Heart left ventricle (tissue), 16 donors: Measurements from ENCODE around the gene ACSL6. TPM values are rescaled to one million over a fixed set of nuclear protein-coding genes. Genes with fewer than 3 reads are reported as not detected.

ENCODE experiments used
- ATAC-seq, 4 donors: fragments of 200-7000 bp; cut with Tn5 transposase; one replicate each; pipeline ENCODE4 v1.9.1; 2020 to 2022; ENCODE audit warnings: moderate library complexity in 4 of 4, mild to moderate bottlenecking in 3 of 4, moderate number of reproducible peaks in 1 of 4
- DNase-seq, 5 donors: peaks; one replicate each; pipeline ENCODE4 v3.0.0-alpha.2; 2020
- H3K27ac ChIP-seq, 12 donors: fragments of 200-600 bp; sonication (generic) in 4 of 12; one replicate each; pipeline versions ENCODE4 v1.5.0 to v1.8.0; 2016 to 2022; ENCODE audit warnings: mild to moderate bottlenecking in 2 of 12
- H3K27me3 ChIP-seq, 9 donors: fragments of 200-600 bp; sonication (generic) in 2 of 9; one replicate each; pipeline versions ENCODE4 v1.5.1 to v1.8.0; 2016 to 2022; ENCODE audit warnings: mild to moderate bottlenecking in 3 of 9
- H3K36me3 ChIP-seq, 9 donors: fragments of 200-600 bp; sonication (generic) in 2 of 9; one replicate each; pipeline versions ENCODE4 v1.5.0 to v1.8.0; 2018 to 2022; ENCODE audit warnings: mild to moderate bottlenecking in 2 of 9
- H3K4me1 ChIP-seq, 12 donors: fragments of 200-600 bp; sonication (generic) in 4 of 12; one replicate each; pipeline versions ENCODE4 v1.5.0 to v1.8.0; 2016 to 2022; ENCODE audit warnings: mild to moderate bottlenecking in 3 of 12
- H3K4me3 ChIP-seq, 12 donors: fragments of 200-600 bp; sonication (generic) in 4 of 12; one replicate each; pipeline versions ENCODE4 v1.5.0 to v1.8.0; 2017 to 2022; ENCODE audit warnings: mild to moderate bottlenecking in 9 of 12, moderate library complexity in 4 of 12
- H3K9me3 ChIP-seq, 12 donors: fragments of 200-600 bp; sonication (generic) in 4 of 12; one replicate each; pipeline versions ENCODE4 v1.5.0 to v1.8.0; 2016 to 2022; ENCODE audit warnings: mild to moderate bottlenecking in 1 of 12
- POLR2A ChIP-seq, 2 donors: fragments of 450-650 bp; IDR thresholded peaks; one replicate each; pipeline ENCODE4 v1.6.1; 2017; ENCODE audit warnings: antibody characterized with exemption in 2 of 2, mild to moderate bottlenecking in 2 of 2, moderate library complexity in 2 of 2
- WGBS, 4 donors: extraction: QIAGEN DNeasy Blood & Tissue Kit in 2 of 4; methylation state at CpG; one replicate each; pipeline versions ENCODE4 v1.1.5 to v1.1.7; 2013 to 2018; 5-methylcytosine and 5-hydroxymethylcytosine counted together
- intact Hi-C, 10 donors: fragments of 100-400 bp; cut with DNase I; formaldehyde crosslinking; loops; one replicate each; pipeline versions ENCODE4 v1.11.1 to v1.14.2; 2022
- polyA plus RNA-seq, 2 donors: library from polyadenylated mRNA; stranded (reverse); fragments of 200-250 nt; gene quantifications; one replicate each; pipeline ENCODE4 v1.2.3, GENCODE V29; 2013
- total RNA-seq, 9 donors: library from RNA; depleted of rRNA in 2 of 9; stranded (reverse); fragments of >200 nt in 2 of 9; fragmentation: NEBNext Ultra II Directional in 3 of 9; extraction: Animal tissue kit (Norgen Biotek cat#: 25700) in 3 of 9; gene quantifications; one replicate each; pipeline versions ENCODE4 v1.1.0 to v1.2.4, GENCODE V29; 2016 to 2023
- TF ChIP-seq, protein P1 (sequence below), 12 donors: fragments of 200-600 bp; sonication (generic) in 4 of 12; IDR thresholded peaks; one replicate each; pipeline versions ENCODE4 v1.5.0 to v1.8.0; 2018 to 2022; ENCODE audit warnings: antibody characterized with exemption in 12 of 12, mild to moderate bottlenecking in 5 of 12
- donor health status: ischemic (EF 13 %, LVEDD 7.1; RV severe dilation, severe dysfunction).
- donor health status: healthy with polysubstance abuse.
- donor health status: DM: no; HTN: yes; CAD: no.
- donor health status: DM: no; HTN: no; CAD: no.
- donor health status: ischemic (EF 25% LVEDD 6.9; RV normal size, moderate dysfunction).
- donor health status: ischemic (EF 25% LVEDD 5.7; RV mildly dilated, moderate dysfunction).
- donor health status: healthy.
- donor health status: DM: yes; HTN: yes; CAD: no.
- donor health status: ischemic (EF 35%, LVEDD 5.7; RV mildly dilated, moderate dysfunction).
- donor health status: nonischemic (EF 11% LVEDD 7.7; RV severe dilation, severe dysfunction).
- donor health status: DM: yes; HTN: yes; CAD: no.
- donor health status: PGD.
- donor health status: ischemic (EF 29% LVEDD 5.4; RV normal size, mild dysfunction).
- donor health status: nonischemic (EF 23%, LVEDD 6.1; RV moderate dilation, normal function).

Gene ACSL6
- total and polyA plus RNA-seq, 11 donors: 0.33 to 3.8 (median 2.1) TPM

DNA sequence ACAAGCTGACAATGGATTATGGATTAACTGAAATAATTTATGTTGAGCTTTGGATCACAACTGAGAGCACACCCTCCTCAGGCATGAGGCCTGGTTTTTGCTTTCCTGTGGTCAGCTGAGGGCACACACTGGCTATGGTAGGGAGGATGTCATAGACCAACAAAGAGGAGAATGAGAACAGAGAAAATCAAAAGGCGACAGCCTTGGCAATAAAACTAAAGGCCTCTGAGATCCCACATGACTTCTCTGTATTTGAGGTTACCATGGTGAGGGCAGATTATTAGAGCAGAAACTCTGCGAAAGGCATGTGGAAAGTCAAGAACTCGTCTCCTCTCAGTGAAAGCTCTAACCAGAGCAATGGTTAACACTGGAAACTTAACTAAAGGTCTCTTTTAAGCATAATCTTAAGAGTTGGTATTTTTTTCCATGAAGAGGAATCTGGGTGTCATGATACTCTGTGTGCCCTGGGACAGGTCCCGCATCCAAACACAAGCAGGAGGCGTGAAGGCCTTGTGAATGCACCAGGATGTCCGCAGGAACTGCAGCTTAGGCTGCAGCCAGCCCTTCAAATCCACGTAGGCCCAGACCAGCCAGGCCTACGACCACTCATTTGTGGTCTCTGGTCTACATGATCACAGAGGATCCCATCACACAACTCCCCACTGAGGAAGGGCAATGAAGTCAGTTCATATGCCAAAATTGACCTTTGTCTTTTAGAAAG, 53.6 kb downstream of the ACSL6 start:
- TF ChIP-seq POLR2A (IDR thresholded peaks at IDR 0.05): no peak
- TF ChIP-seq, protein P1, sequence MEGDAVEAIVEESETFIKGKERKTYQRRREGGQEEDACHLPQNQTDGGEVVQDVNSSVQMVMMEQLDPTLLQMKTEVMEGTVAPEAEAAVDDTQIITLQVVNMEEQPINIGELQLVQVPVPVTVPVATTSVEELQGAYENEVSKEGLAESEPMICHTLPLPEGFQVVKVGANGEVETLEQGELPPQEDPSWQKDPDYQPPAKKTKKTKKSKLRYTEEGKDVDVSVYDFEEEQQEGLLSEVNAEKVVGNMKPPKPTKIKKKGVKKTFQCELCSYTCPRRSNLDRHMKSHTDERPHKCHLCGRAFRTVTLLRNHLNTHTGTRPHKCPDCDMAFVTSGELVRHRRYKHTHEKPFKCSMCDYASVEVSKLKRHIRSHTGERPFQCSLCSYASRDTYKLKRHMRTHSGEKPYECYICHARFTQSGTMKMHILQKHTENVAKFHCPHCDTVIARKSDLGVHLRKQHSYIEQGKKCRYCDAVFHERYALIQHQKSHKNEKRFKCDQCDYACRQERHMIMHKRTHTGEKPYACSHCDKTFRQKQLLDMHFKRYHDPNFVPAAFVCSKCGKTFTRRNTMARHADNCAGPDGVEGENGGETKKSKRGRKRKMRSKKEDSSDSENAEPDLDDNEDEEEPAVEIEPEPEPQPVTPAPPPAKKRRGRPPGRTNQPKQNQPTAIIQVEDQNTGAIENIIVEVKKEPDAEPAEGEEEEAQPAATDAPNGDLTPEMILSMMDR (IDR thresholded peaks at IDR 0.05): no peak
- Histone ChIP-seq H3K4me3 (no peak overlapping the region), H3K9me3 (no peaks in the 10 kb centered on the region), H3K27me3 (no peaks in the 10 kb centered on the region), H3K27ac (no peak overlapping the region), H3K4me1 (no peaks in the 10 kb centered on the region), H3K36me3 (no peaks in the 10 kb centered on the region)
- 80 to 91% (median 84%) methylated on average over 8 of the region's 8 CpGs for WGBS, 4 donors
- intact Hi-C loops: no loop called here
- ATAC-seq: no peak
- no peak for DNase-seq

DNA sequence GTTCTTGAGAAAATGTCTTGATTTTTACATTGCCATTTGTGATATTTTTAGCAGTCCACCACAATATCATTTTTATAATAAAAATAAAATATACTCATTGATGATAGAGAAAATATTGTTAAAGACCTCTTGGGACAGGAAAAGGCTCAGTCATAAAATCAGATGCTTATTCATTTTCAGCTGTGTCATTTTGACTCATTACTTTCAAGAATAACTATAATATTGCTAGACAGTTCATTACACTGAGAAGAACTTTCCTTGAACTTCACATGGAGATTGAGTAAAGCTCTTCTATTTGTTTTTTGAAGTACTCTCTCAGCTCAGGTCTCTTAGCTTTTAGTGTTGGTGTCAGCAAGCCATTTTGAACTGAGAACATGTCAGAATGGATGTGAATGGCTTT, 57.5 kb downstream of the ACSL6 start:
- Histone ChIP-seq H3K36me3 (no peaks in the 10 kb centered on the region), H3K27me3 (no peaks in the 10 kb centered on the region), H3K9me3 (no peaks in the 10 kb centered on the region), H3K4me3 (no peak overlapping the region), H3K4me1 (no peaks in the 10 kb centered on the region), H3K27ac (no peak overlapping the region)
- no peak for TF ChIP-seq POLR2A (IDR thresholded peaks at IDR 0.05)
- TF ChIP-seq, protein P1 (IDR thresholded peaks at IDR 0.05): no peak
- DNase-seq: no peak
- ATAC-seq: no peak
- intact Hi-C loops: no loop called here

DNA sequence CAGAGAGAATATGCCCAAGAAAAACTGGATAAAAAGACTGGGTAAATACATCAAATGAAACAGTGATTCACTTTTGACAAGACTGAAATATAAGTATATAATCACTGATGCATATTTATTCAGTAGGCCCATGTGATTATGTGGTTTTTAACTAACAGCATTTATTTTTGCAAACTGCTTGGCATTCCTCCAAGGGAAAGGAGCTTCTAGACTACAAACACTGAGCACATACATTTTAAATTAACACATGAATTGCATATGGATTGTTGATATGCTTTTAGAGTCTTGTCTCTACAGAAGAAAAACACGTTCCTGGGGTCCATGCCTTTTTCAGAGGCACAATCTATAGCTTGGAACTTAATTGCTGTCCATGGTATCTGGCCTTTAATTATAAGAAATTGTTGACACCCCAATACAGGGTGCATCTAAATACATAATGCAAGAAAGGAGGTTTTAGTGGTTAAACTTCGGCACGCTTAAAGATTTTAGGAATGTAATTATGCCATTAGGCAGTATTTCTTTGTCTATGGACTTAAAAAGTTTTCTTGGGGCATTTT, 59.1 kb downstream of the ACSL6 start:
- H3K27ac ChIP-seq: no peak overlapping the region
- no peak overlapping the region for H3K4me3 ChIP-seq
- no peaks in the 10 kb centered on the region for H3K4me1 ChIP-seq
- DNase-seq (no peak), ATAC-seq (no peak)
- 48 to 86% (median 67%) methylated on average over 3 of the region's 3 CpGs for WGBS, 4 donors
- H3K36me3 ChIP-seq: no peaks in the 10 kb centered on the region
- H3K27me3 ChIP-seq: no peaks in the 10 kb centered on the region
- intact Hi-C loops: no loop called here
- no peaks in the 10 kb centered on the region for H3K9me3 ChIP-seq
- TF ChIP-seq POLR2A (IDR thresholded peaks at IDR 0.05): no peak
- TF ChIP-seq, protein P1 (IDR thresholded peaks at IDR 0.05): no peak

DNA sequence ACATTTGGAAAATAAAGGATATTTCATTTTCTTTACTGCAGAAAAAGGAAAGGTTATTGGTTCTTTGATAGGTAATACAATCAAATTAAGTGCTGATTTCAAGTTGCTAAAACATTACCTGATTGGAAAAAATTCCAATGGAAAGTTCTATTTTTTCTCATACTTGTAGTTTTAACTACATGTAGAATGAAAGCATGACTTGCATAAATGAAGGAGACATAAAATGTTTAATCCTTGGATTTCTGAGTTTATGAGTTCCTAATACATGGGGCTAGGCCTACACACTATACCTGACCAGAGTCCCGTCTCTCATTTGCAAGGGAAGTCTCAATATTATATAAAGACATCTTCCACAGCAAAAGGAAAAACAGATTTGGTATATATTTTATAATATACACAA, 60.8 kb downstream of the ACSL6 start:
- intact Hi-C loops: no loop called here
- no peak for DNase-seq
- Histone ChIP-seq H3K27ac (no peak overlapping the region), H3K4me1 (no peaks in the 10 kb centered on the region), H3K4me3 (no peak overlapping the region), H3K36me3 (no peaks in the 10 kb centered on the region), H3K9me3 (no peaks in the 10 kb centered on the region), H3K27me3 (no peaks in the 10 kb centered on the region)
- 87 to 95% (median 93%) methylated on average over 1 of the region's 1 CpG for WGBS, 4 donors
- TF ChIP-seq, protein P1 (IDR thresholded peaks at IDR 0.05): no peak
- TF ChIP-seq POLR2A (IDR thresholded peaks at IDR 0.05): no peak
- ATAC-seq: no peak
